Endothelial cell of umbilical vein (primary cell): ENCODE results near the gene EXOC6. TPM values are rescaled to one million over a fixed set of nuclear protein-coding genes. Genes with fewer than 3 reads are reported as not detected.

Experiments used
- BruUV-seq: library from RNA; stranded (reverse); fragments of 400-500 nt; replicated peaks from 2 replicates; lab custom pipeline; 2021; lab: Mats Ljungman, UMichigan
- CTCF ChIA-PET: fragments of 300-600, 350-600 bp; sonication (Branson Sonifier 250); formaldehyde crosslinking; loops from one replicate; lab custom pipeline; 2021; ENCODE audit warnings: antibody characterized with exemption, inconsistent platforms; lab: Charles Lee
- POLR2A ChIA-PET: fragments of 300-600, 350-600 bp; sonication (Branson Sonifier 250); formaldehyde crosslinking; loops from one replicate; lab custom pipeline; 2021; ENCODE audit warnings: antibody characterized with exemption, inconsistent platforms; lab: Charles Lee
- DNase-seq: peaks from one replicate; pipeline ENCODE4 v3.0.0-alpha.2; 2011; ENCODE audit warnings: low read depth, low spot score
- FAIRE-seq: peaks from 2 replicates; lab custom pipeline; 2011; peaks lifted over from hg19 to GRCh38; lab: Jason Lieb, UNC
- H2AFZ ChIP-seq: 2 replicates; pipeline ENCODE4 v1.6.0; 2012; ENCODE audit warnings: low read depth, low read length, control low read depth, inconsistent platforms
- H3K27ac ChIP-seq: 2 replicates; pipeline ENCODE4 v1.5.1; 2011; ENCODE audit warnings: low read depth, mild to moderate bottlenecking, control low read depth, low read length, moderate library complexity; ENCODE audit not compliant: insufficient read depth
- H3K27me3 ChIP-seq, 2 experiments: 2 replicates each; pipeline versions ENCODE4 v1.6.0 to v1.6.1; 2011; ENCODE audit warnings: low read length in 2 of 2, mixed read lengths in 1 of 2; ENCODE audit not compliant: control insufficient read depth in 2 of 2, insufficient read depth in 2 of 2
- H3K36me3 ChIP-seq, 2 experiments: 2 replicates in 1 of 2; 3 replicates in 1 of 2; pipeline ENCODE4 v1.5.1; 2011; ENCODE audit warnings: low read length in 2 of 2, mild to moderate bottlenecking in 1 of 2, moderate library complexity in 1 of 2; ENCODE audit not compliant: control insufficient read depth in 2 of 2, insufficient read depth in 2 of 2; ENCODE audit errors: extremely low read depth in 1 of 2
- H3K4me1 ChIP-seq: 3 replicates; pipeline ENCODE4 v1.5.1; 2011; ENCODE audit warnings: mild to moderate bottlenecking, low read length; ENCODE audit not compliant: control insufficient read depth, insufficient read depth; ENCODE audit errors: extremely low read depth
- H3K4me2 ChIP-seq: 2 replicates; pipeline ENCODE4 v1.6.1; 2011; ENCODE audit warnings: low read length, control low read depth, mixed read lengths; ENCODE audit not compliant: insufficient read depth
- H3K4me3 ChIP-seq, 3 experiments: fragments of 200-600 bp in 1 of 3; sonication (generic), shearing (Covaris generic) in 1 of 3; replicated peaks in 1 of 3; 2 replicates each; pipeline ENCODE4 v1.5.1; 2011 to 2016; ENCODE audit warnings: control low read depth in 3 of 3, low read length in 3 of 3, mild to moderate bottlenecking in 2 of 3, inconsistent platforms in 1 of 3, low read depth in 1 of 3, moderate library complexity in 1 of 3; ENCODE audit not compliant: insufficient read depth in 1 of 3
- H3K79me2 ChIP-seq: 2 replicates; pipeline ENCODE4 v1.6.0; 2012; ENCODE audit warnings: low read length, inconsistent platforms; ENCODE audit not compliant: control insufficient read depth, insufficient read depth
- H3K9ac ChIP-seq: replicated peaks from 2 replicates; pipeline ENCODE3; 2011; ENCODE audit warnings: low read length, control low read depth; ENCODE audit not compliant: insufficient read depth; ENCODE audit errors: extremely low read depth
- H3K9me1 ChIP-seq: replicated peaks from 3 replicates; pipeline ENCODE4 v1.6.0; 2011; ENCODE audit warnings: mild to moderate bottlenecking, low read length; ENCODE audit not compliant: control insufficient read depth, insufficient read depth; ENCODE audit errors: extremely low read depth
- H3K9me3 ChIP-seq: replicated peaks from 2 replicates; pipeline ENCODE4 v1.5.1; 2012; ENCODE audit warnings: low read length, inconsistent platforms; ENCODE audit not compliant: control insufficient read depth, insufficient read depth
- H4K20me1 ChIP-seq: replicated peaks from 2 replicates; pipeline ENCODE3; 2011; ENCODE audit warnings: mild to moderate bottlenecking, low read length; ENCODE audit not compliant: control insufficient read depth, insufficient read depth; ENCODE audit errors: extremely low read depth
- CTCF ChIP-seq, 2 donors: IDR thresholded peaks; 1 replicate in 1 of 2; 2 replicates in 1 of 2; pipeline ENCODE4 v1.5.1; 2011; ENCODE audit warnings: low read length in 2 of 2, mild to moderate bottlenecking in 2 of 2, moderate library complexity in 2 of 2, control low read depth in 1 of 2, inconsistent platforms in 1 of 2, low read depth in 1 of 2; ENCODE audit not compliant: insufficient read depth in 1 of 2; ENCODE audit errors: extremely low read depth in 1 of 2
- EZH2 ChIP-seq: IDR thresholded peaks from 2 replicates; pipeline ENCODE4 v1.6.1; 2012; ENCODE audit warnings: borderline replicate concordance, low read depth, mild to moderate bottlenecking, moderate library complexity, low read length, inconsistent platforms; ENCODE audit not compliant: severe bottlenecking
- FOS ChIP-seq: IDR thresholded peaks from 2 replicates; pipeline ENCODE4 v1.6.1; 2011; ENCODE audit warnings: mild to moderate bottlenecking, low read length, moderate library complexity, borderline replicate concordance; ENCODE audit not compliant: insufficient read depth
- GATA2 ChIP-seq: IDR thresholded peaks from 2 replicates; pipeline ENCODE4 v1.7.0; 2011; ENCODE audit warnings: low read depth, mild to moderate bottlenecking, moderate library complexity, mixed read lengths, low read length; ENCODE audit not compliant: insufficient read length, insufficient read depth
- JUN ChIP-seq: IDR thresholded peaks from 2 replicates; pipeline ENCODE4 v1.6.1; 2011; ENCODE audit warnings: borderline replicate concordance, low read depth; ENCODE audit not compliant: insufficient read length, insufficient read depth
- MAX ChIP-seq: IDR thresholded peaks from 2 replicates; pipeline ENCODE4 v1.6.1; 2011; ENCODE audit not compliant: insufficient read depth, insufficient read length
- MYC ChIP-seq: IDR thresholded peaks from one replicate; pipeline ENCODE4 v1.6.1; 2011; ENCODE audit warnings: mild to moderate bottlenecking, low read depth, low read length
- POLR2A ChIP-seq: IDR thresholded peaks from 2 replicates; pipeline ENCODE4 v1.6.1; 2012; ENCODE audit warnings: low read depth, mild to moderate bottlenecking, control low read depth, low read length
- POLR2AphosphoS5 ChIP-seq: IDR thresholded peaks from 2 replicates; pipeline ENCODE4 v1.6.1; 2012; ENCODE audit warnings: low read depth, mild to moderate bottlenecking, control low read depth, low read length, moderate library complexity; ENCODE audit not compliant: insufficient read depth
- dilution Hi-C: fragments of 300-500 bp; cut with MboI; formaldehyde crosslinking; loops from one replicate; pipeline ENCODE4 v1.15.0; 2019; ENCODE audit warnings: low sequenced_read_pairs; ENCODE audit not compliant: extremely low pct_ligation_motif_present
- intact Hi-C: fragments of 100-400 bp; cut with micrococcal nuclease; formaldehyde crosslinking; loops from one replicate; pipeline ENCODE4 v1.10.0; 2022
- polyA plus RNA-seq, 4 experiments: library from polyadenylated mRNA; depleted of rRNA in 3 of 4; stranded (reverse) in 3 of 4; unstranded in 1 of 4; fragments of >200 nt; gene quantifications; 2 replicates each; pipeline versions ENCODE4 v1.2.1 to v1.2.3, GENCODE V29; 2011 to 2012; ENCODE audit warnings: missing spikeins in 1 of 4
- total RNA-seq: library from RNA; stranded (reverse); gene quantifications from 2 replicates; pipeline ENCODE4 v1.2.3, GENCODE V29; 2021

EXOC6 gene
- total and polyA plus RNA-seq, 2 donors (not counting 3 experiments of a cell fraction or from before 2014, with no cell fraction given), result 72.6 to 108 TPM

DNA sequence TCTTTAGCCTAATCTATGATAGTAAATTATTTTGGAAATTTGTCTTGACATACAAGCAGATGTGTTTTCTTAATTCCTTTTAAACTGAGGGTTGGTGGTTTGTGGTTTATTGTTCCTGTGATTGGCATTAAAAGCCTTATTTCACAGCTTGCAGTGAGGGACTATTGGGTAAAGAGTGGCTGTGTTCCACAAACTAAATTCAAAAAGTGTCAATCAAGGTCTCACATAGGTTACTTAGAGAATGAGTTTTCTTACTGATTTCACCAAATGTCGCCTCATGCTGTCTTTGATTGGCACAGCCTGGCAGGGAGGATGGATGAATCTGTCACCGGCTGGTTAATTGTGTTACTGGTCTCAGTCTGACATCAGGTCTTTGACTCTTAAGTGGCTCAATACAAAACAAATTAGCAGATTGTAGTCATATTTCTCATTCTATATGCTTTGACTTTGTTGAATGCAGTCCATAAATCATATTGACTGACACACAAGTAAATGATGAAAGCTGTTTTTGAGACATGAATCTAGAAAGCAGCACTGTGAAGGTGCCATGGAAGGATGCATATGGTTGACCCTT lies 145.5 kb downstream of the EXOC6 start:
- ChIA-PET CTCF (interaction anchor here (1.7 kb wide), 1 partner anchor 98 kb away, joined by 3 read pairs; no protein-coding TSS in a partner anchor), POLR2A (no interaction called here)
- H4K20me1 ChIP-seq, result peaks cover 2% of the 10 kb centered on the region
- no peak overlapping the region for H3K4me2 ChIP-seq
- H3K27me3 ChIP-seq, result no peaks in the 10 kb centered on the region
- DNase-seq, result no peak
- TF ChIP-seq JUN (no peak), CTCF (IDR thresholded peaks at IDR 0.05; ENCODE audit: extremely low read depth in 1 of 2, insufficient read depth in 1 of 2, low read depth in 1 of 2, low read length in 2 of 2) (no peak), FOS (no peak), POLR2A (no peak), MYC (no peak), MAX (no peak), POLR2AphosphoS5 (no peak), GATA2 (no peak), EZH2 (no peak)
- no peak overlapping the region for H3K27ac ChIP-seq
- H3K4me1 ChIP-seq, result no peaks in the 10 kb centered on the region
- peaks cover 0 to 2% of the 10 kb centered on the region in 2 experiments for H3K36me3 ChIP-seq
- no peaks in the 10 kb centered on the region for H3K79me2 ChIP-seq
- no TSS peak for BruUV-seq
- intact Hi-C loops, result no loop called here
- H2AFZ ChIP-seq, result no peak overlapping the region
- no peak overlapping the region for H3K9ac ChIP-seq
- dilution Hi-C loops, result no loop called here
- no peaks in the 10 kb centered on the region for H3K9me3 ChIP-seq
- no peaks in the 10 kb centered on the region for H3K9me1 ChIP-seq
- no peak for FAIRE-seq
- H3K4me3 ChIP-seq, result no peak overlapping the region
